HepG2 (cell line): ENCODE results near the gene ERFL. TPM values are rescaled to one million over a fixed set of nuclear protein-coding genes. Genes with fewer than 3 reads are reported as not detected.
A peak's percentile ranks its signal among the peaks of the same experiment; 100 is the strongest.

Experiments
- ATF5 ChIP-seq: sonication (generic); formaldehyde crosslinking; IDR thresholded peaks from 2 replicates; pipeline ENCODE4 v1.4.0; 2020; ENCODE audit warnings: mild to moderate bottlenecking, low read depth, missing genetic modification reagents
- BORCS8-MEF2B ChIP-seq: sonication (generic); formaldehyde crosslinking; IDR thresholded peaks from 2 replicates; pipeline ENCODE4 v1.8.0; 2022; ENCODE audit warnings: mild to moderate bottlenecking, missing genetic modification reagents
- FOSL2 ChIP-seq: sonication (generic); formaldehyde crosslinking; IDR thresholded peaks from 2 replicates; pipeline ENCODE4 v1.4.0; 2020; ENCODE audit warnings: missing genetic modification reagents
- HBP1 ChIP-seq: IDR thresholded peaks from 2 replicates; pipeline ENCODE4 v1.6.1; 2016; ENCODE audit warnings: low read depth, control low read depth
- HDAC1 ChIP-seq: sonication (generic); formaldehyde crosslinking; IDR thresholded peaks from 2 replicates; pipeline ENCODE4 v1.5.1; 2020; ENCODE audit warnings: mild to moderate bottlenecking, missing genetic modification reagents
- HNRNPUL1 ChIP-seq: fragments of 200-400 bp; formaldehyde crosslinking; IDR thresholded peaks from 2 replicates; pipeline ENCODE4 v1.6.1; 2017; ENCODE audit warnings: low read depth, mild to moderate bottlenecking, low read length, moderate library complexity
- NFATC3 ChIP-seq: sonication (generic); formaldehyde crosslinking; IDR thresholded peaks from 2 replicates; pipeline ENCODE4 v1.5.1; 2020; ENCODE audit warnings: mild to moderate bottlenecking, missing genetic modification reagents
- NONO ChIP-seq, 2 experiments: fragments of 450-650 bp in 1 of 2; sonication (generic) in 1 of 2; formaldehyde crosslinking in 1 of 2; IDR thresholded peaks in 1 of 2; conservative IDR thresholded peaks in 1 of 2; 2 replicates each; pipeline versions ENCODE4 v1.6.1 to v1.8.0; 2017 to 2022; ENCODE audit warnings: mild to moderate bottlenecking in 1 of 2, missing genetic modification reagents in 1 of 2, moderate library complexity in 1 of 2
- PRMT3 ChIP-seq: sonication (generic); formaldehyde crosslinking; IDR thresholded peaks from 2 replicates; pipeline ENCODE4 v1.8.1; 2022; ENCODE audit warnings: low read depth, mild to moderate bottlenecking, moderate library complexity, missing genetic modification reagents, borderline replicate concordance
- RARA ChIP-seq: IDR thresholded peaks from 2 replicates; pipeline ENCODE4 v1.6.1; 2016; ENCODE audit warnings: missing genetic modification reagents, missing compliant biosample characterization
- RNF2 ChIP-seq: fragments of 450-650 bp; conservative IDR thresholded peaks from 2 replicates; pipeline ENCODE4 v1.6.1; 2016; ENCODE audit warnings: low read depth
- SKI ChIP-seq: fragments of 450-650 bp; IDR thresholded peaks from one replicate; pipeline ENCODE4 v1.6.1; 2018; ENCODE audit warnings: mild to moderate bottlenecking; ENCODE audit not compliant: partially characterized antibody
- SKIL ChIP-seq: sonication (generic); formaldehyde crosslinking; IDR thresholded peaks from 2 replicates; pipeline ENCODE4 v1.8.0; 2022; ENCODE audit warnings: missing genetic modification reagents, mild to moderate bottlenecking, moderate library complexity, borderline replicate concordance
- SOX5 ChIP-seq: IDR thresholded peaks from 2 replicates; pipeline ENCODE4 v1.6.1; 2016; ENCODE audit warnings: borderline replicate concordance
- SPEN ChIP-seq: sonication (generic); formaldehyde crosslinking; IDR thresholded peaks from 2 replicates; pipeline ENCODE4 v1.5.1; 2020; ENCODE audit warnings: low read depth, mild to moderate bottlenecking, missing genetic modification reagents
- TBX2 ChIP-seq: sonication (generic); formaldehyde crosslinking; IDR thresholded peaks from 2 replicates; pipeline ENCODE4 v1.5.0; 2020; ENCODE audit warnings: missing genetic modification reagents, mild to moderate bottlenecking, borderline replicate concordance
- ZBTB7B ChIP-seq: sonication (generic); formaldehyde crosslinking; IDR thresholded peaks from 2 replicates; pipeline ENCODE4 v1.4.0; 2020; ENCODE audit warnings: missing genetic modification reagents
- ZMYM4 ChIP-seq: sonication (generic); formaldehyde crosslinking; IDR thresholded peaks from 2 replicates; pipeline ENCODE4 v1.8.1; 2023; ENCODE audit warnings: mild to moderate bottlenecking, missing genetic modification reagents
- ZNF143 ChIP-seq: sonication (generic); formaldehyde crosslinking; IDR thresholded peaks from 2 replicates; pipeline ENCODE4 v1.4.0; 2020; ENCODE audit warnings: missing genetic modification reagents
- ZNF224 ChIP-seq: sonication (generic); formaldehyde crosslinking; IDR thresholded peaks from 2 replicates; pipeline ENCODE4 v1.5.0; 2020; ENCODE audit warnings: mild to moderate bottlenecking, missing genetic modification reagents
- ZNF317 ChIP-seq: sonication (generic); formaldehyde crosslinking; IDR thresholded peaks from 2 replicates; pipeline ENCODE4 v1.5.0; 2020; ENCODE audit warnings: mild to moderate bottlenecking, missing genetic modification reagents
- ZNF598 ChIP-seq: sonication (generic); formaldehyde crosslinking; IDR thresholded peaks from 2 replicates; pipeline ENCODE4 v1.5.1; 2020; ENCODE audit warnings: mild to moderate bottlenecking, missing genetic modification reagents, borderline replicate concordance
- ZNF746 ChIP-seq: sonication (generic); formaldehyde crosslinking; IDR thresholded peaks from 2 replicates; pipeline ENCODE4 v1.8.0; 2022; ENCODE audit warnings: mild to moderate bottlenecking, missing genetic modification reagents
- ZNF747 ChIP-seq: sonication (generic); formaldehyde crosslinking; IDR thresholded peaks from 2 replicates; pipeline ENCODE4 v1.8.1; 2023; ENCODE audit warnings: missing genetic modification reagents, mild to moderate bottlenecking, borderline replicate concordance
- ZNF772 ChIP-seq: sonication (generic); formaldehyde crosslinking; IDR thresholded peaks from 2 replicates; pipeline ENCODE4 v1.5.0; 2020; ENCODE audit warnings: mild to moderate bottlenecking, missing genetic modification reagents
- ZNF775 ChIP-seq: sonication (generic); formaldehyde crosslinking; IDR thresholded peaks from 2 replicates; pipeline ENCODE4 v1.4.0; 2020; ENCODE audit warnings: missing genetic modification reagents, mild to moderate bottlenecking, moderate library complexity, borderline replicate concordance
- polyA plus RNA-seq, 8 experiments: library from polyadenylated mRNA; depleted of rRNA in 3 of 8; stranded (reverse) in 7 of 8; unstranded in 1 of 8; fragments of >200 nt; fragmentation: Illumina TruSeq in 4 of 8; extraction: Trizol in 4 of 8; gene quantifications; 2 replicates each; pipeline versions ENCODE4 v1.2.1 to v1.2.3, GENCODE V29; 2011 to 2016; ENCODE audit warnings: low read depth in 4 of 8, missing spikeins in 1 of 8, mixed read lengths in 1 of 8; ENCODE audit not compliant: insufficient read depth in 1 of 8
- total RNA-seq, 5 experiments: library from RNA; depleted of rRNA; stranded (reverse); fragments of >200 nt; fragmentation: Illumina TruSeq; extraction: Trizol; gene quantifications; 2 replicates each; pipeline ENCODE4 v1.2.3, GENCODE V29; 2016; ENCODE audit warnings: low read depth in 1 of 5

ERFL gene
- total and polyA plus RNA-seq, 2 of the 13 experiments (the other 11 are each of a cell fraction or from before 2014, with no cell fraction given) = not detected

- no peak for TF ChIP-seq SKI
- TF ChIP-seq ZNF598 = no peak
- no peak for TF ChIP-seq TBX2 (CRISPR knock-in tag)
- TF ChIP-seq RARA (CRISPR knock-in tag) = no peak
- no peak for TF ChIP-seq PRMT3 (CRISPR knock-in tag)
- TF ChIP-seq NONO (IDR thresholded peaks at IDR 0.05) = no peak
- TF ChIP-seq NONO (CRISPR knock-in tag; conservative IDR thresholded peaks at IDR 0.05) = 0 out of 2 replicates have a peak, but pooled peaks have one; percentile 31
- peak; percentile 58; the same call in 1 of the 2 replicates for TF ChIP-seq FOSL2 (CRISPR knock-in tag)
- TF ChIP-seq NFATC3 (CRISPR knock-in tag) = no peak
- 0 out of 2 replicates have a peak, but pooled peaks have one; percentile 61 for TF ChIP-seq ZNF317 (CRISPR knock-in tag)
- peak; percentile 99 for TF ChIP-seq ZNF143 (CRISPR knock-in tag)
- no peak for TF ChIP-seq SPEN (CRISPR knock-in tag)
- peak; percentile 53; the same call in 1 of the 2 replicates for TF ChIP-seq ZBTB7B
- TF ChIP-seq HDAC1 = peak; percentile 65
- TF ChIP-seq SKIL = no peak
- no peak for TF ChIP-seq ZNF775 (CRISPR knock-in tag)
- TF ChIP-seq ZNF772 (CRISPR knock-in tag) = 0 out of 2 replicates have a peak, but pooled peaks have one; percentile 56
- 0 out of 2 replicates have a peak, but pooled peaks have one; percentile 17 for TF ChIP-seq ZMYM4 (CRISPR knock-in tag)
- no peak for TF ChIP-seq ATF5 (CRISPR knock-in tag)
- no peak for TF ChIP-seq HNRNPUL1
- no peak for TF ChIP-seq ZNF747 (CRISPR knock-in tag)
- TF ChIP-seq SOX5 (CRISPR knock-in tag) = peak; percentile 22; the same call in 1 of the 2 replicates
- TF ChIP-seq RNF2 = no peak
- 0 out of 2 replicates have a peak, but pooled peaks have one; percentile 22 for TF ChIP-seq ZNF224 (CRISPR knock-in tag)
- TF ChIP-seq HBP1 (CRISPR knock-in tag) = peak; percentile 58; the same call in 1 of the 2 replicates
- no peak for TF ChIP-seq BORCS8-MEF2B (CRISPR knock-in tag)
- no peak for TF ChIP-seq ZNF746 (CRISPR knock-in tag)
Measured at GRCh38 chr19:41959056-41960053, 31.1 kb upstream of the ERFL start, which contains the start of gene RABAC1 (continued).
